Stimulated activated CD4-positive, alpha-beta T cell treated with anti-CD3 and anti-CD28 coated beads, Interleukin-1b, Interleukin-23, amount 100 ng/mL, for 24 hours (primary cell): Measurements from ENCODE around the gene CTRB1.

ENCODE experiments used
- DNase-seq, 4 experiments: peaks; one replicate each; pipeline ENCODE4 v3.0.0-alpha.2; 2020; ENCODE audit warnings: low read depth in 4 of 4, low spot score in 1 of 4

Gene CTRB1

DNA sequence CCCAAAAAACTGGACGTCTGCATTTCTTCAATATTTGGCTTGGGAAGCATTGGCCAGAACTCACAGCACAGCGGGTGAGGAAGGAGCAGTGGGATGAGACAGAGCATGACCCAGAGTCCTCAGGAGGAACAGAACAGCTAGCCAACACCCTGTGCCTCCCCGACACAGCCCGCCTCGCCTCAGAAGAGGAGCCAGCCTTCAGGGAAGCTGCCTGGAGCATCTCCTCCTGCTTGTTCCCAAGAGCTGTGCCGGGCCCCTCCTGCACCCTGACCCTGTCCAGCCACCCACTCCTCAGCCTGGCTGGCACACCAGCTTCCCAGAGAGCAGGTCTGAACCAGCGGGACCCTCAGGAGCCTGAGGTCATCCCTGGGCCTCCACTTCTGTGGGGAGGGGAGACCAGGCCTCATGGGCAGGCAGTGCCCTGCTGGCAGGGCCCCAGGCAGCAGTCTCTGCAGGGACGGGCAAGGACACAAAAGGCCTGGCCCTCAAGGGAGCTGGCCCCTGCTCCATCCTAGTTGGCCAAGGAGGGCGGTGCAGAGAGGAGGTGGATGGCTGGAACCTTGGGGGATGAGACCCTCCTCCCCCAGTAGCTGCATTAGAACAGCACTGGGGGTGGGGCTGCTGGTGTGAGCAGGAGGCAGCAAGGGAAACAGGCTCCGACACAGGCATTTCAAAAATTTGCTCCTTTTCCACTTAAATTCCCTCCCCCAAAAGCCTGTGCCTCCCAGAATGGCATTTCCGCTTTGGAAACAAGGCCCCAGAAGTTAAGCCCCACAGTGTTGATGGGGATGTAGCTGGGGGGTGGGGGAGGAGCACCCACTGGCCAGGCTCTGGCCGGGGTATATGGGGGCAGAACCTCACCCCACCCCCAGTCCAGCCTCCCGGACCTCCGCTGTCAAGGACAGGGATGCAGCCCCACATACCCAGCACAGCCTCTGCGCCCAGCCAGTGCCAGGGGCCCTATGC, 34.4 kb downstream of the CTRB1 start:
- DNase-seq, result no peak

DNA sequence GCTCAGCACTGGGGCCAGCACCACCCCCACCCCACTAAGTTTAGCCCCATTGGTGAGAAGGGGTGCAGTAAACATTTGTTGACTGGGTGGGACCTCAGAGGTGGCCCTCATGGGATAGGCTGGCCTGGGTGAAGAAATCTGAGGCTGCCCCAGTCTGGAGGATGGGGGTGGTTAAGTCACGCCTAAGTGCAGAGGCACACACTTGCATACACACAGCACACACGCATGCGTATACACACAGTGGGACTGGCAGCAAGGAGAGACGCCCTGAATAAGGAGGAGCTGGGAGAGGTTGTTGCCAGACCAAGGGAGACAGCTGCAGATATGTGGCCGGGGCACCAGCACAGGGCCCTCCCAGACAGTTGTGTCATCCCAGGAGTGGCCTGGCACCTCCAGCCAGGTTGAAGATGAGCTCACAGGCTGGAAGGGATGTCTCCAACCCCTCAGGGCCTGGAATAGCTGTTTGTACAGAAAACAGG, 35.6 kb downstream of the CTRB1 start:
- DNase-seq, result no peak

DNA sequence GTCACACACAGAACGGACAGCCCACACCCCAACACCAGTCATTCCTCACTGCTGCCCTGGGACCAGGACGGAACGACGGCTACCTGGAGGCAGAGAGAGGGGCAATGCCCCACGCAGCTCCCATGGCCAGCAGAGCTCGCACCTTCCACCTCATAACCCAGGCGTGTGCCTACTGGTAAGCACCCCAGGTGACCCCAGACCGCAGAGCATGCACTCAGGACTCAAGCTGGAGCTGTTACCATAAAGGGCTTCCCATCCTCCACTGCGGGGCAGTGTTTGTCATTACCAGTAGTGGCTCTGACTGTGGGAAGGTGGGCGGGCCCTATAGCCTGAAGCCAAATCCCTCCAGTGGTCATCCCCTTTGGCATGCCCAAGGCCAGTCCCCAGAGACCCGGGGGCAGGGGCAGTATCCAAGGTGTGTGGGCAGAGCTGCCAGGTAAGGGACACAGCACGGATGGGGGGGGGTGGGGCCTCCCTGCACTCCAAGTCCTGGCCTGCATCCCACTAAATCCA, 37.3 kb downstream of the CTRB1 start:
- DNase-seq, result no peak

GRCh38 chr16:75256696-75257343, 38.0 kb downstream of the CTRB1 start:
- DNase-seq, result no peak

- no peak for DNase-seq
These were observed 39.4 kb downstream of the CTRB1 start for GRCh38 chr16:75257886-75258806.

GRCh38 chr16:75258807-75259141, 40.0 kb downstream of the CTRB1 start:
- DNase-seq, result no peak

DNA sequence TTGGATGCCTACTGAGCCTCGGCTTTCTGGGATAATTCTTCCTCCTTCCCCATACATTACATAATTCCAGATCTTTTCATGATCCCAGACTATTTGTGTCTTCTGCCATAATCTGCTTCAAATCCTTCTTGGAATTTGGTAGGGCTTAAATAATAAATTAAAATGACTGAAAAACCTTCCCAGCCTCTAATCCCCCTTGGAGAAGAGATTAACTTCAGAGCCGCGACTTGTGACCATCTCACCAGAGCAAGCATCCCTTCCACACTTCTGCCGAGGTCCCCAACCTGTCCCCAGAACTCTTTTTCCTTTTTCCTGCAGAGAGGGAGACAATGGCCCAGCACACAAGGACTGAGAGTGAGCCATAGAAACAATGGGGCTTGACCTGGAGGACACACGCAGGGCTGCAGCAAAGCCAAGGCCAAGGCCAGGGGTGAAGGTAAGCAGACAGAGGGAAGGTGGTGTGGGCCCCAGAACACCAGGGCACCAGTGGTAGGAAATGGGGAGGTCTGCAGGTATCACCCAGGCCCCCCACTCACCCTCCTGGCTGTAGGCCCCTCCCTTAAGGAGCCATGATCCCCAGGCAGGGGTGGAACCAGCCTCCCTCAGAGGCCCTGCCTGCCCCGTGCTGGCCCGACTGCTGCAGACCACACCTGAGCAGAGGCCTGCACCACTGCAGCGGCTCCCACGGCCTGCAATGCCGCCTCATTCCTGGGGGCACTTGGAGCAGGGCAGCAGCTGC, 42.2 kb downstream of the CTRB1 start:
- DNase-seq, result no peak

GRCh38 chr16:75261590-75262078, 42.8 kb downstream of the CTRB1 start:
- DNase-seq, result no peak

- DNase-seq, result no peak
These were observed 43.5 kb downstream of the CTRB1 start for GRCh38 chr16:75262104-75262799.

GRCh38 chr16:75262800-75263127, 44.0 kb downstream of the CTRB1 start:
- DNase-seq, result no peak

- DNase-seq, result no peak
These were observed 44.6 kb downstream of the CTRB1 start for GRCh38 chr16:75263291-75263962.

DNA sequence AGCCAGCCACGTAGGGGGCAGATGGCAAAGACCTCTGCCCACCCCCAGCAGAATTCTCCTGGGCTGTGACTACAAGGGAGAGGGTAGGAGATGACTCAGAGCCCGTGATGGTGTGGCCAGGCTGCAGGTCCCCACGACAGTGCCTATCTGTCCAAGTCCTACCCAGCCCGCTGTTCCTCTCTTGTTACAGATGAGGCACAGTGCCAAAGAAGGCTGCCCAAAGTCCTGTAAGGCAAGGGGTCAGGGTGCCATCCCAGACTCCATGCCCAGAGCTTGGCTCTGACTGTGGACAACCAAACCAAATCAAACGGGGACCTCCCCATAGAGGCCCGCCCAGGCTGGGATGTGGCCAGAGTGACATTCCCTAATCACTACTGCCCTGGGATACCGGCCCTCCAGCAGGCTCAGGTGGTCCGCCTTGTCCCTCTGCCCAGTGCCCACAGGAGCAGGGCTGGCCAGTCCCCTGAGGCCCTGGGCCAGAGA, 45.2 kb downstream of the CTRB1 start:
- DNase-seq, result no peak

- no peak for DNase-seq
These were observed 45.7 kb downstream of the CTRB1 start for GRCh38 chr16:75264457-75264998.

DNA sequence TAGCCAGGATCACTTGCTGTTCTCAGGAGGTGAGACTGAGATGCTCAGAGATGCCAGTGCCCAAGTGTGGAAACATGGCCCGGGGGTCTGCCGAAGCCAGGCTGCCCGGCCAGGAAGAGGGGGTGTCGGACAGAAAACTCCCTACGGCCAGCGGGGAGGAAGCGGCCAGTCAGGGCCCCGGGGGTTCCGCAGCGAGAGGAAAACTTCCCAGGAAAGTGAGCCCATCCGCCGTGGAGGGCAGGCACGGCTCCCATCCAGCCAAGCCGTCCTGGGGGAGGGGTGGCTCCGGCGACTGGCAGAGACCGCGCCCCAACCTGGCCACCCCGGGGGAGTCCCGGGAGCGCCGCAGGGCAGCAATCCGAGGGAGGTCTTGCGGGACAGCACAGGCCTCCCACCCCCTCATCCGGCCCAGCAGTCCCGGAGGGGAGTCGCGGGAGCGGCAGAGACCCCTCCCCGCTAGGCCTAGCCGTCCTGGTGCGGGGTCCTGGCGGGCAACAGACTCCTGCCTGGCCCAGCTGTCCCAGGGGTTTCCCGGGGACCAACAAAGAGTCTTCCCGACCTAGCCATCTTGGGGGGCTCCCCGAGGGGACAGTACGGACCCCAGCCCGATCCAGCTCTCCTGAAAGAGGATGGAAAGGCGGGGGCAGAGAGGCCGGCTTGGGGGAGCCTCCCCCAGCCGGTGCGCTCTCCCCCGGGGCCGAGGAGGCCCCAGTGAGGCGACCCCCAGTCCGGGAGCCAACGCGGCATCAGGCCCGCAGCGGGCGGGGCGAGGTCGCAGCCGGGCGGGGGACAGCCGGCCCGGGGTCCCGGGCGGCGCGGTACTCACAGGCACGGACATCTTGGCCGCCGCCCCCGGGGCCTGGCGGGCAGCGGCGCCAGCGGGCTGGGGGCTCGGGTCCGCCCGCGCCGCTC, 46.5 kb downstream of the CTRB1 start:
- no peak for DNase-seq

- DNase-seq, result no peak
These were observed 47.3 kb downstream of the CTRB1 start for GRCh38 chr16:75265911-75266701.

GRCh38 chr16:75266738-75267630, 48.2 kb downstream of the CTRB1 start:
- no peak for DNase-seq
